GM19351 (cell line): ENCODE results near the gene LIN28B.
A peak's percentile ranks its signal among the peaks of the same experiment; 100 is the strongest.
"Not testable (repeated sequence)": the region's sequence is repeated elsewhere in the genome, so short reads cannot be mapped to it uniquely, and the experiment has no call there.

Experiments used
- ATAC-seq: cut with Tn5 transposase; IDR thresholded peaks from one replicate; pipeline ENCODE4 v1.9.1; 2021; ENCODE audit warnings: mild to moderate bottlenecking, moderate library complexity; ENCODE audit not compliant: unreplicated experiment

LIN28B gene

DNA sequence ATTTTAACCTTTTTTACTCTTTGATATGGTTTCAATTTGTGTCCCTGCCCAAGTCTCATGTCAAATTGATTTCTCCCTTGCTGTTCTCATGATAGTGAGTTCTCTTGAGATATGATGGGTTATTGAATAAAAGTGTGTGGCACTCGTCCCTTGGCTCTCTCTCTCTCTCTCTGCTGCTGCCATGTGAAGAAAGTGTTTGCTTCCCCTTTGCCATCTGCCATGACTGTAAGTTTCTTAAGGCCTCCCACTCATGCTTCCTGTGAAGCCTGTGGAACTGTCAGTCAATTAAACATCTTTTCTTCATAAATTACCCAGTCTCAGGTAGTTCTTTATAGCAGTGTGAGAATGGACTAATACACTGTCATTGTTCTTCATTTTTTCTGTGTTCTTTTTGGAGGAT lies 48.5 kb downstream of the LIN28B start:
- no peak for ATAC-seq

DNA sequence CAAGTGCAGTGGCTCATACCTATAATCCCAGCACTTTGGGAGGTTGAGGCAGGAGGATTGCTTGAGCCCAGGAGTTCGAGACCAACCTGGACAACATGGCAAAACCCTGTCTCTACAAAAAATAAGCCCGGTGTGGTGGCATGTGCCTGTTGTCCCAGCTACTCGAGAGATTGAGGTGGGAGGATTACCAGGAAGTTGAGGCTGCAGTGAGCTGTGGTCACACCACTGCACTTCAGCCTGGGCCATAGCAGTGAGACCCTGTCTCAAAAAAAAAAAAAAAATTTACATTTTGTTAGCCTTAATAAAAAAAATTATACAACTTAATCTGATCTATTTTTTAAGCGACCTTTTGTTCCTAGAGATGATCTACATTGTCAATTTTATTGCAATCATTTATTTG lies 56.6 kb downstream of the LIN28B start:
- not testable (repeated sequence) for ATAC-seq

DNA sequence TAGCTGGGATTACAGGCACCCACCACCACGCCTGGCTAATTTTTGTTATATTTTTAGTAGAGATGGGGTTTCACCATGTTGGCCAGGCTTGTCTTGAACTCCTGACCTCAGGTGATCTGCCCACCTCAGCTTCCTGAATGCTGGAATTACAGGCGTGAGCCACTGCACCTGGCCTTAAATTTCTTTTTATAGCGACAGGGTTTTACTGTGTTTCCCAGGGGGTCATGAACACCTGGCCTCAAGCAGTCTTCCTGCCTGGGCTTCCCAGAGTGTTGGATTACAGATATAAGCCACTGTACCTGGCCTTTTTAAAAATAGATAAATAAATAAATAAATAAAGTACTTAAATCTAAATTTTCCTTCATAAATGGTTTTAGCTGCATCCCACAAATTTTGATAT lies 57.5 kb downstream of the LIN28B start:
- ATAC-seq = no peak

DNA sequence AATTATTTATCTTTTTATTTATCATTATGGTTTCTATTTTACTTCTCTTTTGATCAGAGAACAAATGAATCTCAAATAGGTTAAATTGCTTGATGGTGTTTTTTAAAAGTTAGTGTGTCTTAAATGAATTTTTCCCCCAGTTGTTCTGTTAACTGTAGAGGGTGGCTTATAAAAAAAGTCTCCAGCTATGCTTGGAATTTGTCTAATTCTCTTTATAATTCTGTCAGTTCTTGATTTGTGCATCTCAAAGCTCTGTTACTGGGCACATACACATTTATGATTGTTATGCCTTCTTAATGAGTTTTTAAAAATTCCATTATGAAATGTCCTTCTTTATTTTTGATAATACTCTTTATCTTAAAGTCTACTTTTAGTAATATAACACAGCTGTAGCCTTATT lies 58.0 kb downstream of the LIN28B start:
- no peak for ATAC-seq

DNA sequence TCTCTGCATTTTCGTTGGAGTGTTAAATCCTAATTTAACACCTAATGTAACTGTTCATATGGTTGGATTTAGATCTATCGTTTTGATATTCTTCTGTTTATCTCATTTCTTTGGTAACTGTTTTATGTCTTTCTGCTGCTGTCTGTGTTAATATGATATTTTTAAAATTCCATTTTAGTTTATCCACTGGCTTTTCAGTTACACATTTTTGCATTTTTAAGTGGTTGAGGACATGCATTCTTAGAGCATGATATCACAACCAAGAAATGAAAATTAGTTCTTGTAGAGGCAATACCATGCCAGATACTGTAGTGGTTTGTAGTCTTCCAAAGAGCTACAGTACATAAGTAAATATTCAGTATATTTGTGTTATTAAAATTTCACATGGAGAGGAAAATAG lies 58.6 kb downstream of the LIN28B start:
- no peak for ATAC-seq

DNA sequence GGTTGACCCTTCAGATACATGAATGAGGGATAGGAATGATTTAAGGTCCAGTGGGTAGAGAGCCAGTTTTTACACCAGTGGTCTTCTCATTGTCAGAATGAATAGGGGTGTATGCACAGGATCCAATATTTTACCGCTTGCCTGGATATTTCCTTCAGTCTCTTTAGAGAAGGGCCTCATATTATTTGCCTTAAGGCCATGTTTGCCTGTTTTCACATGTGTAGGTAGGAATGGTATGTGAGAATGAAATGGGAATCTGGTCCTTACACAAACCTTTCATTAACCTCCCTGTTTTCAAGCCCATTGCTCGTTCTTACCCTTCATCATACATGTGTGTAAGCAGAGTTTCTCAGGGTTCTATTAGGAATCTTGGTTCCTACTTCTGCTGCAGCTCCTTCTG lies 62.4 kb downstream of the LIN28B start:
- ATAC-seq = no peak

DNA sequence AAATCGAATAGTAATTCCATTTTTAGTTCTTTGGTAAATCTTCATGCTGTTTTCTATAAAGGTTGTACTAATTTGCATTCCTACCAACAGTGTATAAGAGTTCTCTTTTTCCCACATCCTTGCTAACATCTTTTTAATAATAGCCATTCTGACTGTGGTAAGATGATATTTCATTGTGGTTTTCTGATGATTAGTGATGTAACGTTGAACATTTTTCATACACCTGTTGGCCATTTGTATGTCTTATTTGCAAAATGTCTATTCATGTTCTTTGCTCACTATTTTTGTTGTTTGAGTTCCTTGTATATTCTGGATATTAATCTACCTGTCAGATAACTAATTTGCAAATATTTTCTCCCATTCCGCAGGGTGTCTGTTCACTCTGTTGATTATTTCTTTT lies 64.5 kb downstream of the LIN28B start:
- no peak for ATAC-seq

DNA sequence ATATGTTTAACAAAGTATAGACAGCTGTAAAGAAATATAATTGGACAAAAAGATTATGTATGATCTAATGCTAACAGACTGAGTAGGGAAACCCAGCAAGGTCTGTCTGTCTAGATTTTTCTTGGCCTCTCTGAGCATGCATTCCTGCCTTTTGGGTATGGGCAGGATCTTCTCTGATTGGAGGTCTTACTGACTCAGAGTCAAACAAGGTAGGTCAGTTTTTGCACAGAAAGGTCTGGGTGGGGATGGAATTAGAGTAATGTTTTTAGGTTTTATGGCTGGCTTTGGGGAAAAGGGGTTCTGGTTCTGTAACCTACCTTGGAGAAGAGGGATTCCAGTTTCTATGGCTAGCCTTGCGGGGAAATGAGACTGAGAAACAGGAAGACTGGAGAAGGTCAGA lies 65.5 kb downstream of the LIN28B start:
- ATAC-seq = no peak

DNA sequence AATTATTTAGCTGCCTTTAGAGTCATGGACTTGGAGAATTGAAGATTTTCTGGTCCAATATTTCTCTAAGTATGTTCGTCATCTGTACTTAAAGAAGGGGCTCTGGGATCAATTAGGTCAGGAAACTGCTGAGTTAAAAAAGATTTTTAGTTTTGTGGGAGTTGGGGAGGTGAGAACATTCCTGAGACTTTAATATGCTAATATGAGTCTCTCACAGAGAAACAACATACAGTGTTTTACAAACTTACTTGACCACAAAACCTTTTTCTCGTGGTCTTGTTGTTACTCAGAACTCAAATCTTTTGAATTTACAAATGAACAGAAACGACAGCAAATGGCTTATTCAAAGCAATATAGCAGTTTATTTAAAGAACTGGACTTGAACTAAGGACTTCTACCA lies 67.9 kb downstream of the LIN28B start:
- no peak for ATAC-seq

DNA sequence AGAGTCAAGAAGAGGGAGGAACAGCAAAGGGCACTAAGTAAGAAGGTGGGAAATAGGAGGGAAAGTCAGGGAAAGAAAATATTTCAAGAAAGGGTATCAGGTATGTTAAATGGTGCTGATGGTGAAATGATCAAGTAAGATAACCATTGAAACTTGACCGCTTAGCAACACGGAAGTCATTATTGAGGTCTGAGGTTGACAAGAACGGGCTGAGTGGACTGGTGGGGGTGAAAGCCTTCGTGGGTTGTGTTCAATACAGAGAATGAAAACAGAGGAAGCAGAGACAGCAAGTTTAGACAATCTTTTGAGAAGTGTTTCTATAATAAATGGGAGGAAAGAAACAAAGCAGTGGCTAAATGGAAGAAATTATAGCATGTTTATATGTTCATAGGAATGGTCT lies 72.0 kb downstream of the LIN28B start:
- ATAC-seq = no peak

DNA sequence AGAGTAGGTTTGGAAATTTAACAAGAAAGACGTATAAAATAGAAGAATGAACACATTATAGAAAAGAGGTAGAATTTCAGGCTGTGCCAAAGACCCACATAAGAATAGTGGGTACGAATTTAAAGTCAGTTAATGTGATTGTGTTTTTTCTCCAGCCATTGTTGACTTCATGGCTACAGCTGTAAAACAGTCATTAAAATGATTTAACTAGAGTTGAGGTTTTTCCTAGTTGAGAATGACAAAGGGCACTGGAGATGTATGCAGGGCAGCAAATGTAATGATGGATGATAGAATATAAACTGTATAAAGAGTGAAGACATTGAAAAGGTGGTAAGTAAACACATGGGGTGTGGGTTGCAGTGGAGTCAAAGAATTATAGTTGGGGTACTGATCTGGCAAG lies 72.7 kb downstream of the LIN28B start:
- ATAC-seq = no peak

DNA sequence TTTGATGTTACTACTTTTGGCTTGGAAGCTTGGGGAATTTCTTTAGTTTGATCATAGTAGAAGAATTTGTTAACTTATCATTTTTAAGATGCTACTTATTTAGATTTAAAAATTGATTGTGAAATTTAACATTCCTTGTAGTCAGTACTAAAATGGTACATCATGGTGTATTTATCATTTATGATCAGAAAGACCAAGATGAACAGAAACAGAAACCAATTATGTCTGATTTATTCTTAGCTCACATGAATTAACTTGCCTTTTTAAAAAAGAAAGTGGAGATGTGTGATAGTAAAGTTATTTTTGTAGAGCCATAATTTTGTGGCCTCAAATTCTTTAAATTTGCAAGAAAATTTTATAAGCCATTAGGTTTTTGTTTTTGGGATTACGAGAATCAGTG lies 77.6 kb downstream of the LIN28B start:
- ATAC-seq = peak; percentile 53

DNA sequence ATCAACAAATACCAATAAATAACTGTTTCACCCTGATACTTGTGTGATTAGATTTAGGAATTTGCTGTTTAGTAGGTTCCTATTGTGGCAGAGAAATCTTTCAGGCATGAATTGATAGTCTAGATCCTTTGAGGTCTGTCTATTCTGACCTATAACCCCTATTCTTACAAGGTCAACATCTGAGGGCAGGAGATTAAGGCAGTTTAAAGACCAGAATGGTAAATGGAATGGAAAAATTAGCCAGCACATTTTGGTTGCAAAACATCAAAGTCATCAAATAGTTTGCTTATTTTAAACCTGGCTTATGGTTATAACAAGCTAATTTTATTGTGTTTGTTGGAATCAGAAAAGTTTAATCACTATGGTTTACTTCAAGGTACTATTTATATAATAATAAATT lies 78.4 kb downstream of the LIN28B start:
- no peak for ATAC-seq

DNA sequence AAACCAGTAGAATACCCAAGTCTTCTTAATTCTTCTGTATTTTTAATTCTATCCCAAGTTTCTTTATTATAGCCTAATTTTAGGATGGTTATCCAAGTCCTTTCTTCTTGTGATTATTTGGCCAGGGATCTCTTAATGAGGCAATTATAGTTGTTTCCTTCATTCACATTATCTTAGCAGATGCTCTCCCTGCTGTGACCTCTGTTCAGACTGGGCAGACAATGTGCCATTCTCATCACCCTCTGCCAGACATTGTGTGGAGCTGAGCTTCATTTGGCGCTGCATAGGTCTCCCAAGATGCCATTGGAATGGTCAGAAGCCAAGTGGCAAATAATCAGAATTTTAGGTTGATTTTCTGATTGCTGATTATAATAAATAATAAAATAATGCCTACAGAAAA lies 79.4 kb downstream of the LIN28B start:
- no peak for ATAC-seq

DNA sequence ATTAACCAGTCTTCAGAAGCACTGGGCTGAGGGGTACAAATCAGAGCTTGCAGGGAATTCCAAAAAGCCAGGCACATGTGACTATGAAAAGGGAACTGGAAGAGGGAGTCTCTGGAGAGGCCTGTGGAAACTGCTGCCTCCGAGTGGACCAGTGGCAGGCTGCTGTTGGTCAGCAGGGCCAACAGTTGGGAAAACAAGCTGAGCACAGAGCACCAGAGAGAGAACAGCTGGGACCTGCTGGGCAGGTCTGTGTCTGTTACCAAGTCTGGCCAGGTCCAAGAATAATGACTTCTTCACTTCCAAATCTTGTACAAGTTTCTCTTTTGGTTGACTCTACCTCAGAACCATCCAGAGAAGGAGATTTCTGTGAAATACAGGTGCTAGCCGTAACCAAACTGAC lies 81.4 kb downstream of the LIN28B start:
- ATAC-seq = no peak

DNA sequence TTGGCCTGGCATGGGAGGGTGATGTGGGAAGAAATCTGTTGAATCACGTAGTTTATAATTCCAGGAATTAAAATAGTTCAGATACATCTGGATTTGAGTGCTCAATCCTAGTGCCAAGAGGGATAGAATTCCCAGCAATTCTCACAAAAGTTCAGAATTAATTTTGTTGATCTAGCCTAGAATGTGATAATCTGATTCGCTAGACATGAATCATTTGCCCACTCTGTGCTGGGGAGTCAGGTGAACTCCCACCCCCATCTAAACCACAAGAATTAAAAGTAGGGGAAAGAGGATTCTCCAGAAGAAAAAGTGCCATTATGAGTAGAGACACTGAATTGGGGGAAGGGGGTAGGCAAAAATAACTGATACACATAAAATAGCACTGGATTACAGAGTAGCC lies 85.0 kb downstream of the LIN28B start:
- no peak for ATAC-seq

DNA sequence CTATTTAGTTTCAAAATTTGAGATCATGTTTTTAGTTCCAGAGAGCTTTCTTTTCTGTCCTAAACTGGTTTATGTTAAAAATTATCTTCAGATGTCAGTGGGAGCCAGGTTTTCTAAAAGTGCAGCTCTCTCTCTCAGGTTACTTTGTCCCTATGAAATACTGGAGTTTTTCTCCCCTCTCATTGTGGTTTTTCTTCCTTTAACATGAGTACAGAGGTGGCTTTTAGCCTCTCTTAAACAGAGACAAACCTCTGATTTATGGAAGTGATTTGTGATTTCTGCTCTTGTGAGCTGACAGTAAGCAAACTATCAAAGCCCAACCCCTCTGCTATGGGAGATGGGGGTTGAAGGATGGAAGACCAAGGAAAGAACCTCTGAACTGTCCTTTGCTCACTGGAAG lies 85.7 kb downstream of the LIN28B start:
- ATAC-seq = no peak

DNA sequence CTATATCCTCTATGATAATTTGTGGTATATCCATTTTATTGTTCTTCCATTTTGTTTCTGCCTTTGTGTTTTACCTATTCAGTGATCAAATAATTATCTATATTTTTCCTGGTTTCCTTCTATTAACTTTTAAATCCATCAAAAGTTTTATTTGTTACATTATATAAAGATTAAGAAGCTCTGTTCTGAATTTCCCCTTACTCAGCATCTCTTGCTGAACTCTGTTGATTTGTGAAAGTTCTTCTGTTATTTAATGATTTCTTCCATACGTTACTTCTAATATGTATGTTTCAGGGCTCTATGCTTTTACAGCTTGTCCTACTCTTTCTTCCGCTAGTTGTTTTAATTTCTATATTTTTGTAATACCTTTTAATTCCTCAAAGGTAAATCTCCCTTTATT lies 87.1 kb downstream of the LIN28B start:
- ATAC-seq = no peak

DNA sequence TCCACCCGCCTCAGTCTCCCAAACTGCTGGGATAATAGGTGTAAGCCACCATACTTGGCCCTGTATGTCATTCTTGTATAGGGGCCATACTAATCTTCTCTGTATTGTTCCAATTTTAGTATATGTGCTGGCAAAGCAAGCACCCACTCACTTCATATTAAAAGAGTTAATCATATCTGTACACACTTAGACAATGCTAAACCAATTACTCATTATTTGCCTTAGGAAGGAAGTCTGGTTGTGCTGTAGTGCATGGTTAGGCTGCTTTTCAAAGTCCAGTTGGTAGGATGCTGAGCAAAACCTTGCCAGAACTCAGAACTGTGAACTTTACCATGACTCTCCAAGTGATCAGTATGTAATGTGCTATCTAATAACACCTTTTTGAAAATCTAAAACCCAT lies 88.6 kb downstream of the LIN28B start:
- no peak for ATAC-seq

DNA sequence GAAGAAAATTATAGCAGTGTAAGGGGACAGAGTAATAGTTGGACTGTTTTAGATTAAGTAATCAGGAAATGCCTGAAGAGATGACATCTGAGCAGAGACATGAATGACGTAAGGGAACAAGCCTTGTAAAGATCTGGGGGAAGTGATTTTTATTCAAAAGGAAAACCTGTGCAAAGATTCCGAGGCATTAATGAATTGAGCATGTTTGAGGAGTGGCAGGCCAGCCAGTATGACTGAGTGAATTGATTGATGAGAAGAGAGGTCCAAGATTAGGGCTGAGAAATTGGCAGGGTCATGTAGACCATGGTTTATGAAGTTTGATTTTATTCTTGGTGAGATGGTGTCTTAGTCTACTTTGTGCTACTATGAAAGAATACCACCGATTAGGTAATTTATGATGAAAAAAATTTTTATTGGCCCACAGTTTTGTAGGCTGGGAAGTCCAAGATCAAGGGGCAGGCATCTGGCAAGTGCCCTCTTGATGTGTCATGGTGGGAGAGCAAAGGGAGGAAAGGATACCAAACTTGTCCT lies 95.1 kb downstream of the LIN28B start:
- no peak for ATAC-seq

DNA sequence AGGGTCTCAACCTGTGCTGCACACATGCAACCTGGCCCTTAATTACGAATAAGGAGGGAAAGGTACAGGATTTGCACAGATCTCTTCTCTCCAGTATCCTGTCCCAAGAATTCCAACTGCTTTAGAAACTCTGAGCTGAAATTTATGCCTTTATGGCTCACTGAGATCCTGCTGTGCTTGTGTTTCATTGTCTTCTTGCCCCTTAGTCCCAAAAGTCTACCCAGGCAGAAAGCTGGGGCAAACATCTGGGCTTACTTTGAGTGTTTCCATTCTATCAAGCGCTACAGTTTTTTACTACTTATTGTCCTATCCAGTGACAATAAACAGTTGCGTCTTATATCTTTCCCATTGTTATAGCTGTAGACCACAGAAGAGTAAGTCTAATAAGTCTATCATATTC lies 99.7 kb downstream of the LIN28B start:
- ATAC-seq = no peak

DNA sequence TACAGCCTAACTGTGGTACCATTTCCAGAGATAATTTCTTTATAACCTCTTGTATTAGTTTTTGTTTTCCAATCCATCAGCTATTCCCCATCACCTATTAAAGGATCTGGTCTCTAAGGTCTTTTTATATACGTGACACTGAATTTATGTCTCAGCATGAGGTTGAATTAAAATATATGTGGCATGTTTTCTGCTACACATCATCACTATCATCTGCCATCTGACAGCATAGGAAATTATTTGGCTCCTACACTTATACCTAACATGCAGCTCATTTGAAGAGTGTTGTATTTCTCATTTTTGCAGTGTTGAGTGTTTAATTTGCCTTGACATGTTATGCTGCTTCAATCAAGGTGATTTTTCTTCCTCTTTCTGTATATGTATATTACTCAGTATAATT lies 100.3 kb downstream of the LIN28B start:
- ATAC-seq = no peak

DNA sequence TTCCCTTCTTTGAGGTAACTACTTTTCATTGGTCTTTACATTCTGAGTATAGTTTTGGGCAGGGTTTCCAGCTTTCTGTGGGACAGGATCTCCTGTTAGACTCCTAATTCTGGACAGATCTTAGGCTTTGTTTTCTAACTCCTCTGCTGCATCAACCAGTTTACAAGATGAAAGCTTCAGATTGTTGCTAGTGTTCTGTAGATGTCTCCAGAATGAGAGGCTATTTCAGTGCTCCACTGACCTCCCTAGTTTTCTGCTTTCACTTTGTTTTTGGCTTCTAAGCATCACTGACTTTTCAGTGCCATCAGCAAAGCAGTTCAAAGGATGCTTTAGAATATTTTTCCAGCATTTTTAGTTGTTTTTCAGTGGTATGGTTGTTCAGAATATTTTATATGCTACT lies 101.4 kb downstream of the LIN28B start:
- no peak for ATAC-seq

DNA sequence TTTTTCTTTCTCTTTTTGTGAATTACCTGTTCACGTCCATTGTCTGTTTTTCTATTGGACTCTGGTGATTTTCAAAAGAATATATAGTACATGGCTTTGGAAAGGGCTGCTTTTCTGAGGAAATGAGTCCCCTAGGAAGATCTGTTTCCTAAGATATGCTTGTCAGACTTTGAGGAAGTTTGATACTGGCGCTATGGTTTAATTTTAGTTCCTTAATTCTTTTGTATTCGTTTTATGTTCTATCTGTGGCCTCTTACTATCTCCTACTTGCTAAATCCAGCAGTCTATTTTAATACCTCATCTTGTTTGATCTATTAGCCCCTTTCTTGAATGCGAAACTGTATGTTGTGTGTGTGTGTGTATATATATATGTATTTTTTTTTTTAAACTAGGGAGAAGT lies 101.9 kb downstream of the LIN28B start:
- no peak for ATAC-seq
